Measurements from ENCODE around the gene PCDH15. TPM values are rescaled to one million over a fixed set of nuclear protein-coding genes. Genes with fewer than 3 reads are reported as not detected.

PCDH15 gene
- total and polyA plus RNA-seq, 7 experiments from 2014 or later = not detected

DNA sequence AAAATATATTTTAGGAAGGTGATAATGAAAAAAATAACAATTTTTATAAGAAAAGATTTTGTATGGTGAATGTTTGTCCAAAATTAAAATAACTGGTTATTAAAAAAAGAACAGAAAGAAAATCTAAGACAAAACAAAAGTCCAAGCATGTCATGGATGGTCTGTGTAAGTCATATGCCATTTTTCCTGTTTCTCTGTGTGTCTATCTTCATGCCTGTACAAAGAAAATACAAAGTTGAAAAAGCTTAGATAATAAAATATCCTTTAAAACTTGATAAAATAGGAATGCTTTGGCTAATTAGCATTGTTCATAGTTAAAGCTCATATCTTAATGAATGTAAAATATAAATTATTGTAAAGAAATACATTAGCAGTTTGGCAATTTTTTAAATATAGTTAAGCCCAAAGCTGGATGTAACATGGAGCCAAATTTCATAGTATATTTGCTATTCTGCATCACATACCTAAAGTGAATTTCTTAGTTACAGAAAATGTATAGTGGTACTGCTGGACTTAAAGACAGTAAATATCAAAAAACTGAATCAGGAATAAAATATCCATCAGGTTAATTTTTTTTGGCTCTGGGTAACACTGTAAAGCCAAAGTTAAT lies 661.1 kb downstream of the PCDH15 start:
- no peaks in the 10 kb centered on the region for H3K27me3 ChIP-seq (ENCODE audit: control insufficient read depth in 2 of 2, insufficient read depth in 2 of 2, low read length in 2 of 2)
- H3K9me3 Mint-ChIP-seq = peaks cover 4 to 25% (median 13%) of the 10 kb centered on the region in 11 donors
- H3K4me1 ChIP-seq (ENCODE audit: control insufficient read depth in 2 of 2, insufficient read depth in 2 of 2, low read length in 2 of 2) = no peaks in the 10 kb centered on the region
- H3K4me3 Mint-ChIP-seq = no peak overlapping the region
- H3K27ac ChIP-seq (ENCODE audit: low read depth, low read length) = no peak overlapping the region
- H3K36me3 ChIP-seq (ENCODE audit: control insufficient read depth in 2 of 3, insufficient read depth in 3 of 3, low read length in 3 of 3) = no peaks in the 10 kb centered on the region
- H3K4me3 ChIP-seq (ENCODE audit: low read length) = no peak overlapping the region
- intact Hi-C loops (cut with micrococcal nuclease) = no loop called here
- H3K36me3 Mint-ChIP-seq = no peaks in the 10 kb centered on the region
- no peak for ATAC-seq
- no peaks in the 10 kb centered on the region for H3K4me1 Mint-ChIP-seq
- ChIA-PET POLR2A (no interaction called here), CTCF (no interaction called here)
- H3K27ac Mint-ChIP-seq = no peak overlapping the region
- DNase-seq = no peak
- peaks cover 0 to 4% (median 0%) of the 10 kb centered on the region in 3 experiments for H3K9me3 ChIP-seq (ENCODE audit: control insufficient read depth in 2 of 3, low read length in 3 of 3)
- no peaks in the 10 kb centered on the region for H3K27me3 Mint-ChIP-seq

- Mint-ChIP-seq H3K27me3 (no peaks in the 10 kb centered on the region), H3K9me3 (peaks cover 4 to 23% (median 11%) of the 10 kb centered on the region in 11 donors), H3K4me1 (no peaks in the 10 kb centered on the region), H3K4me3 (no peak overlapping the region), H3K27ac (no peak overlapping the region), H3K36me3 (no peaks in the 10 kb centered on the region)
- Histone ChIP-seq H3K4me1 (ENCODE audit: control insufficient read depth in 2 of 2, insufficient read depth in 2 of 2, low read length in 2 of 2) (no peaks in the 10 kb centered on the region), H3K4me3 (ENCODE audit: low read length) (no peak overlapping the region), H3K9me3 (ENCODE audit: control insufficient read depth in 2 of 3, low read length in 3 of 3) (no peaks in the 10 kb centered on the region), H3K27ac (ENCODE audit: low read depth, low read length) (no peak overlapping the region), H3K27me3 (ENCODE audit: control insufficient read depth in 2 of 2, insufficient read depth in 2 of 2, low read length in 2 of 2) (no peaks in the 10 kb centered on the region), H3K36me3 (ENCODE audit: control insufficient read depth in 2 of 3, insufficient read depth in 3 of 3, low read length in 3 of 3) (no peaks in the 10 kb centered on the region)
- ChIA-PET POLR2A (no interaction called here), CTCF (no interaction called here)
- DNase-seq (no peak), ATAC-seq (no peak)
- intact Hi-C loops (cut with micrococcal nuclease) = no loop called here
These were observed 663.6 kb downstream of the PCDH15 start for GRCh38 chr10:54137396-54137795.

- no peak overlapping the region for H3K4me3 Mint-ChIP-seq
- CTCF ChIA-PET = no interaction called here
These were observed 667.8 kb downstream of the PCDH15 start for GRCh38 chr10:54133203-54133602.

DNA sequence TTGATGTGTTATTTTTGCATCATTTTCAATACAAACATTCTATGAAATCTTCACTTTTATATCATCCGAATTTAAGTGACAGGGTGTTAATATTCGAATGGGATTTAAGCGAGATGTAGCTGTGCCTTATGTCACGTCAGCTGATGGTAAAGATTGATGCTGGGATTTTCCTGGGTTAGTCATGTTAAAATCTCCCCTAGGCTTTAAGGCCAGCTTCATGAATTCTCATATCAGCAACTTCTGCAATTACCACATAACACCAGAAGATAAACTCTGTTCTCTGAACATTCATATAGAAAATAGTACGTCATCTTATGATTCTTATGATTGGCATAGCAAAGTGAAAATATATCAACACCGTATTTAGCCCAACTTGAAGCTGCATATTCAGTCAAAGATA lies 669.2 kb downstream of the PCDH15 start:
- no peak for DNase-seq
- CTCF ChIA-PET = no interaction called here
- Histone ChIP-seq H3K4me1 (ENCODE audit: control insufficient read depth in 2 of 2, insufficient read depth in 2 of 2, low read length in 2 of 2) (no peaks in the 10 kb centered on the region), H3K9me3 (ENCODE audit: control insufficient read depth in 2 of 3, low read length in 3 of 3) (no peaks in the 10 kb centered on the region), H3K36me3 (ENCODE audit: control insufficient read depth in 2 of 3, insufficient read depth in 3 of 3, low read length in 3 of 3) (no peaks in the 10 kb centered on the region), H3K27ac (ENCODE audit: low read depth, low read length) (no peak overlapping the region), H3K4me3 (ENCODE audit: low read length) (no peak overlapping the region), H3K27me3 (ENCODE audit: control insufficient read depth in 2 of 2, insufficient read depth in 2 of 2, low read length in 2 of 2) (no peaks in the 10 kb centered on the region)
- no peaks in the 10 kb centered on the region for H3K4me1 Mint-ChIP-seq
- H3K27me3 Mint-ChIP-seq = no peaks in the 10 kb centered on the region
- H3K4me3 Mint-ChIP-seq = no peak overlapping the region
- H3K36me3 Mint-ChIP-seq = no peaks in the 10 kb centered on the region
- ATAC-seq = no peak
- no peak overlapping the region for H3K27ac Mint-ChIP-seq
- POLR2A ChIA-PET = no interaction called here
- intact Hi-C loops (cut with micrococcal nuclease) = no loop called here
- H3K9me3 Mint-ChIP-seq = peaks cover 0 to 14% (median 4%) of the 10 kb centered on the region in 11 donors

More at GRCh38 chr10:54133203-54133602, 667.8 kb downstream of the PCDH15 start:
- intact Hi-C loops (cut with micrococcal nuclease) = no loop called here
- no peak for ATAC-seq
- no peaks in the 10 kb centered on the region for H3K27me3 Mint-ChIP-seq
- no peaks in the 10 kb centered on the region for H3K4me1 Mint-ChIP-seq
- Histone ChIP-seq H3K36me3 (ENCODE audit: control insufficient read depth in 2 of 3, insufficient read depth in 3 of 3, low read length in 3 of 3) (no peaks in the 10 kb centered on the region), H3K27me3 (ENCODE audit: control insufficient read depth in 2 of 2, insufficient read depth in 2 of 2, low read length in 2 of 2) (no peaks in the 10 kb centered on the region), H3K27ac (ENCODE audit: low read depth, low read length) (no peak overlapping the region), H3K9me3 (ENCODE audit: control insufficient read depth in 2 of 3, low read length in 3 of 3) (no peaks in the 10 kb centered on the region), H3K4me1 (ENCODE audit: control insufficient read depth in 2 of 2, insufficient read depth in 2 of 2, low read length in 2 of 2) (no peaks in the 10 kb centered on the region), H3K4me3 (ENCODE audit: low read length) (no peak overlapping the region)
- POLR2A ChIA-PET = no interaction called here
- peaks cover 2 to 17% (median 6%) of the 10 kb centered on the region in 11 donors for H3K9me3 Mint-ChIP-seq
- no peaks in the 10 kb centered on the region for H3K36me3 Mint-ChIP-seq
- DNase-seq = no peak
- no peak overlapping the region for H3K27ac Mint-ChIP-seq

GRCh38 chr10:54130394-54130793 lies 670.6 kb downstream of the PCDH15 start:
- no peak overlapping the region for H3K27ac Mint-ChIP-seq
- no peaks in the 10 kb centered on the region for H3K4me1 ChIP-seq (ENCODE audit: control insufficient read depth in 2 of 2, insufficient read depth in 2 of 2, low read length in 2 of 2)
- no peaks in the 10 kb centered on the region for H3K27me3 Mint-ChIP-seq
- ChIA-PET CTCF (no interaction called here), POLR2A (no interaction called here)
- intact Hi-C loops (cut with micrococcal nuclease) = no loop called here
- no peaks in the 10 kb centered on the region for H3K9me3 ChIP-seq (ENCODE audit: control insufficient read depth in 2 of 3, low read length in 3 of 3)
- no peak overlapping the region for H3K4me3 Mint-ChIP-seq
- no peak for ATAC-seq
- H3K27ac ChIP-seq (ENCODE audit: low read depth, low read length) = no peak overlapping the region
- H3K36me3 Mint-ChIP-seq = no peaks in the 10 kb centered on the region
- H3K4me3 ChIP-seq (ENCODE audit: low read length) = no peak overlapping the region
- H3K4me1 Mint-ChIP-seq = no peaks in the 10 kb centered on the region
- no peaks in the 10 kb centered on the region for H3K27me3 ChIP-seq (ENCODE audit: control insufficient read depth in 2 of 2, insufficient read depth in 2 of 2, low read length in 2 of 2)
- H3K36me3 ChIP-seq (ENCODE audit: control insufficient read depth in 2 of 3, insufficient read depth in 3 of 3, low read length in 3 of 3) = no peaks in the 10 kb centered on the region
- no peak for DNase-seq
- H3K9me3 Mint-ChIP-seq = peaks cover 0 to 12% (median 3%) of the 10 kb centered on the region in 11 donors

DNA sequence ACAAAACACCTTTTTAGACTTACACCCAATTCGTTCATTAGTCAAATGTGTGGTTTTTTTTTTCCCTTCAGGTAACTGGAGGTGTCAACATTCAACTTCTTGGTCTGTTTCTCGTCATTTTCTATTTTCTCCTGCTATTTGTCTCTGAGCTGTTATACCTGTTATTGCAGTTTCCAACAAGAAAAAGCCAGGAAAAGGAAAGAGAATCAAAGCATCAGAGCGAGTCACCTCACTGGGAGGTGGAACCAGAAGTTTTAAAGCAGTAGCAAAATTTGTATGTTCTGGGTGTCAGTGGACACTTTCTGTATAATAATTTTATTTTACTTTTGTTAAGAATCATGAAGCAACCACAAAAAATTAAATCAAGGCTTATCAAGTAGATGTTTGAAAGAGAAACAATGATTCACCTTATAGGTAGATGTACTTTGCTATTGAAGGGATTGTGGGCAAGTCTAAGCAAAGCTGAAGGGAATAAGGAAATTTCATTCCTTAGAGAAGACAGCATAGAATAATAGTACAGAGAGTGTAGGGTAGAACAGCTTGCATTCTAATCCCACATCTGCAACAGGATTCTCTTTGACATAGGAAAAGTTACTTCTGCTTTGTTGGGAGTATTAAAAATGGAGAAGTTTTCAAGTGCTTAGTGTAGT lies 675.8 kb downstream of the PCDH15 start:
- intact Hi-C loops (cut with micrococcal nuclease) = no loop called here
- H3K9me3 ChIP-seq (ENCODE audit: control insufficient read depth in 2 of 3, low read length in 3 of 3) = no peaks in the 10 kb centered on the region
- H3K4me1 ChIP-seq (ENCODE audit: control insufficient read depth in 2 of 2, insufficient read depth in 2 of 2, low read length in 2 of 2) = no peaks in the 10 kb centered on the region
- Mint-ChIP-seq H3K36me3 (no peaks in the 10 kb centered on the region), H3K9me3 (peaks cover 0 to 47% (median 5%) of the 10 kb centered on the region in 11 donors), H3K4me3 (no peak overlapping the region), H3K4me1 (no peaks in the 10 kb centered on the region), H3K27me3 (no peaks in the 10 kb centered on the region), H3K27ac (no peak overlapping the region)
- no peak for DNase-seq
- CTCF ChIA-PET = no interaction called here
- H3K36me3 ChIP-seq (ENCODE audit: control insufficient read depth in 2 of 3, insufficient read depth in 3 of 3, low read length in 3 of 3) = no peaks in the 10 kb centered on the region
- POLR2A ChIA-PET = no interaction called here
- no peak overlapping the region for H3K27ac ChIP-seq (ENCODE audit: low read depth, low read length)
- no peak overlapping the region for H3K4me3 ChIP-seq (ENCODE audit: low read length)
- H3K27me3 ChIP-seq (ENCODE audit: control insufficient read depth in 2 of 2, insufficient read depth in 2 of 2, low read length in 2 of 2) = no peaks in the 10 kb centered on the region
- ATAC-seq = no peak

- intact Hi-C loops (cut with micrococcal nuclease) = no loop called here
- no peak overlapping the region for H3K4me3 Mint-ChIP-seq
- H3K36me3 ChIP-seq (ENCODE audit: control insufficient read depth in 2 of 3, insufficient read depth in 3 of 3, low read length in 3 of 3) = no peaks in the 10 kb centered on the region
- H3K27ac Mint-ChIP-seq = no peak overlapping the region
- H3K9me3 Mint-ChIP-seq = peaks cover 0 to 42% (median 5%) of the 10 kb centered on the region in 11 donors
- no peak for ATAC-seq
- H3K36me3 Mint-ChIP-seq = no peaks in the 10 kb centered on the region
- H3K27ac ChIP-seq (ENCODE audit: low read depth, low read length) = no peak overlapping the region
- H3K4me1 Mint-ChIP-seq = no peaks in the 10 kb centered on the region
- no peak overlapping the region for H3K4me3 ChIP-seq (ENCODE audit: low read length)
- POLR2A ChIA-PET = no interaction called here
- CTCF ChIA-PET = no interaction called here
- no peaks in the 10 kb centered on the region for H3K9me3 ChIP-seq (ENCODE audit: control insufficient read depth in 2 of 3, low read length in 3 of 3)
- H3K27me3 Mint-ChIP-seq = no peaks in the 10 kb centered on the region
- no peaks in the 10 kb centered on the region for H3K4me1 ChIP-seq (ENCODE audit: control insufficient read depth in 2 of 2, insufficient read depth in 2 of 2, low read length in 2 of 2)
- no peak for DNase-seq
- H3K27me3 ChIP-seq (ENCODE audit: control insufficient read depth in 2 of 2, insufficient read depth in 2 of 2, low read length in 2 of 2) = no peaks in the 10 kb centered on the region
These were observed 676.7 kb downstream of the PCDH15 start for GRCh38 chr10:54124209-54124885.
